Muscle of leg (tissue), 11 donors: ENCODE measurements around the gene SWAP70. TPM values are rescaled to one million over a fixed set of nuclear protein-coding genes. Genes with fewer than 3 reads are reported as not detected.

ENCODE experiments used
- DNase-seq: peaks from one replicate; pipeline ENCODE4 v3.0.0; 2013
- H3K27ac ChIP-seq: one replicate; pipeline ENCODE4 v1.5.1; 2013; ENCODE audit warnings: mild to moderate bottlenecking, low read length, control low read depth
- H3K27me3 ChIP-seq: one replicate; pipeline ENCODE4 v1.6.1; 2013; ENCODE audit warnings: low read length; ENCODE audit not compliant: control insufficient read depth, insufficient read depth
- H3K36me3 ChIP-seq: one replicate; pipeline ENCODE4 v1.6.1; 2013; ENCODE audit warnings: low read length; ENCODE audit not compliant: control insufficient read depth, insufficient read depth
- H3K4me1 ChIP-seq: one replicate; pipeline ENCODE4 v1.6.1; 2013; ENCODE audit warnings: low read length; ENCODE audit not compliant: control insufficient read depth, insufficient read depth
- H3K4me3 ChIP-seq: one replicate; pipeline ENCODE4 v1.5.1; 2013; ENCODE audit warnings: low read length, control low read depth
- H3K9me3 ChIP-seq: replicated peaks from 2 replicates; pipeline ENCODE4 v1.6.1; 2013; ENCODE audit warnings: low read depth, low read length; ENCODE audit not compliant: control insufficient read depth
- WGBS: methylation state at CpG from one replicate; pipeline ENCODE4 v1.1.5; 2013; ENCODE audit warnings: missing lambda C conversion rate; ENCODE audit not compliant: insufficient coverage; 5-methylcytosine and 5-hydroxymethylcytosine counted together
- polyA plus RNA-seq, 8 donors: library from polyadenylated mRNA; unstranded; fragments of 120-200 nt; gene quantifications; one replicate each; pipeline versions ENCODE4 v1.2.1 to v1.2.3, GENCODE V29; 2013; ENCODE audit warnings: inconsistent platforms in 1 of 8, low replicate concordance in 1 of 8; ENCODE audit not compliant: insufficient read length in 8 of 8, insufficient read depth in 1 of 8
- total RNA-seq: library from RNA; stranded (reverse); fragments of 120-200 nt; gene quantifications from one replicate; pipeline ENCODE4 v1.2.4, GENCODE V29; 2013

Gene SWAP70
- total and polyA plus RNA-seq, 9 donors = 9.1 to 18.5 (median 12.4) TPM

GRCh38 chr11:9731256-9731655 is 67.4 kb downstream of the SWAP70 start:
- Histone ChIP-seq H3K36me3 (peaks cover 11% of the 10 kb centered on the region), H3K27ac (no peak overlapping the region)

GRCh38 chr11:9732453-9732852 is 68.6 kb downstream of the SWAP70 start:
- H3K36me3 ChIP-seq = peaks cover 12% of the 10 kb centered on the region
- WGBS = 91% methylated on average over 8 of the region's 11 CpGs
- no peaks in the 10 kb centered on the region for H3K4me1 ChIP-seq
- no peak for DNase-seq
- H3K9me3 ChIP-seq = peaks cover 5% of the 10 kb centered on the region
- no peaks in the 10 kb centered on the region for H3K27me3 ChIP-seq
- H3K4me3 ChIP-seq = no peak overlapping the region
- no peak overlapping the region for H3K27ac ChIP-seq

More at GRCh38 chr11:9731256-9731655, 67.4 kb downstream of the SWAP70 start:
- Histone ChIP-seq H3K27me3 (no peaks in the 10 kb centered on the region), H3K4me1 (no peaks in the 10 kb centered on the region), H3K4me3 (no peak overlapping the region), H3K9me3 (peaks cover 4% of the 10 kb centered on the region)
- DNase-seq = no peak
- 67% methylated on average over 1 of the region's 1 CpG for WGBS

DNA sequence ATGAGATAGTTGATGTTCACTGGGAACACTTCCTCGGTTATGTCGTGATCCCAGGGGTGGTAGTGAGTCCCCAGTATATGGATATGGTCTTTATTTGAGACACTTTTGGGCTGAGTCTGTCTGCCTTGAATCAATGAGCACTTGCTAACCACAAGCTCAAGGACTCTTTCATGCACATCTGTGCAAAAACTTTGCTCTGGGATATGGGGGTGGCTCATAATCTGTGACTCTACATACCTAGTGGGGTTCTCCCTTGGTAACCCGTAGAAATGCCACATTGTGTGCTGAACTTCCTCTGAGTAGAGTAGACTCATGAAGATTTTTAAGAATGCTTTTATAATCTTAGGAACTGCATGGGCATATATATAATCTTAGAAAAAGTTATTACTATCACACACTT is 69.3 kb downstream of the SWAP70 start:
- Histone ChIP-seq H3K4me3 (no peak overlapping the region), H3K9me3 (peaks cover 5% of the 10 kb centered on the region), H3K36me3 (peaks cover 14% of the 10 kb centered on the region), H3K27me3 (no peaks in the 10 kb centered on the region), H3K27ac (no peak overlapping the region), H3K4me1 (peaks cover 1% of the 10 kb centered on the region)
- DNase-seq = no peak
- WGBS = no CpG with 5 or more reads among the region's 3 CpGs

GRCh38 chr11:9735236-9735635 is 71.4 kb downstream of the SWAP70 start:
- Histone ChIP-seq H3K4me1 (peaks cover 2% of the 10 kb centered on the region), H3K4me3 (no peak overlapping the region), H3K9me3 (peaks cover 5% of the 10 kb centered on the region), H3K36me3 (peaks cover 18% of the 10 kb centered on the region), H3K27ac (no peak overlapping the region), H3K27me3 (no peaks in the 10 kb centered on the region)
- 94% methylated on average over 2 of the region's 3 CpGs for WGBS
- DNase-seq = no peak

GRCh38 chr11:9735919-9736318 is 72.0 kb downstream of the SWAP70 start:
- DNase-seq = no peak
- no peak overlapping the region for H3K4me3 ChIP-seq
- no CpG with 5 or more reads among the region's 2 CpGs for WGBS
- H3K4me1 ChIP-seq = peaks cover 2% of the 10 kb centered on the region
- H3K27me3 ChIP-seq = no peaks in the 10 kb centered on the region
- H3K27ac ChIP-seq = no peak overlapping the region
- H3K36me3 ChIP-seq = peaks cover 25% of the 10 kb centered on the region
- H3K9me3 ChIP-seq = peaks cover 5% of the 10 kb centered on the region

- peaks cover 5% of the 10 kb centered on the region for H3K9me3 ChIP-seq
- H3K4me3 ChIP-seq = no peak overlapping the region
- no peak overlapping the region for H3K27ac ChIP-seq
- H3K27me3 ChIP-seq = no peaks in the 10 kb centered on the region
- H3K36me3 ChIP-seq = peaks cover 25% of the 10 kb centered on the region
- DNase-seq = no peak
- H3K4me1 ChIP-seq = peaks cover 2% of the 10 kb centered on the region
- 92% methylated on average over 1 of the region's 2 CpGs for WGBS
Measured at GRCh38 chr11:9736365-9736764, 72.5 kb downstream of the SWAP70 start.

DNA sequence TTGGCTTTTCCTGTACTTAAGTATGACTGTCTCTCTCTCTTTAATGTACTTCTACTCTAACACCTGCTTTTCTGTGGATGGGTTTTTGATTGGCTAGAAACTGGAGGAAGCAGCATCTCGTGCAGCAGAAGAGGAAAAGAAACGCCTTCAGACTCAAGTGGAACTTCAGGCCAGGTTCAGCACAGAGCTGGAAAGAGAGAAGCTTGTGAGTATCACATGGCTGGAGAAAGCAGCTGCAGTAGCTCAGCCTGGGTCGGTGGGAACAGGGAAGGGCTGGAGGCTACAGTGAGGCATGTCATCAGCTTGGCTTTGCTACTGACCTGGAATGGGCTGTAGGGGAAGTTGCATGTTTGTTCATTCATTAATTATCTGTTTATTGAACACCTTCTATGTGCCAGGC is 74.2 kb downstream of the SWAP70 start:
- Histone ChIP-seq H3K36me3 (peaks cover 24% of the 10 kb centered on the region), H3K27ac (peak overlapping the region; percentile 45), H3K27me3 (no peaks in the 10 kb centered on the region), H3K4me3 (no peak overlapping the region), H3K4me1 (peaks cover 2% of the 10 kb centered on the region), H3K9me3 (peaks cover 5% of the 10 kb centered on the region)
- peak; percentile 84 for DNase-seq
- 35% methylated on average over 3 of the region's 3 CpGs for WGBS

DNA sequence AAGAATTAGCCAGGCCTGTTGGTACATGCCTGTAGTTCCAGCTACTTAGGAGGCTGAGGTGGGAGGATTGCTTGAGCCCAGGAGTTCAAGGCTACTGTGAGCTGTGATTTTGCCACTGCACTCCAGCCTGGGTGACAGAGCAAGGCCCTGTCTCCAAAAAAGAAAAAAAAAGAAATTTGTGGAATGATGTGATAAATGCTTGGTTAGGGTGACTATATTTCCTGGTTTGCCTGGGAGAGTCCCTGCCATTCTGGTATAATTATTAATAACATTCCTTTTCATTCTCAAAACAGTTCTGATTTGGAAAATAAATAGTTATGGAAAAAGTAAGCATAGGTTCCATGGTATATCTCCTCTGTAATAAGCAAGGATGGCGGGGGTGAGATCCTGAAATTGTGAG is 74.8 kb downstream of the SWAP70 start:
- no peak for DNase-seq
- peaks cover 23% of the 10 kb centered on the region for H3K36me3 ChIP-seq
- peak overlapping the region; percentile 13 for H3K27ac ChIP-seq

DNA sequence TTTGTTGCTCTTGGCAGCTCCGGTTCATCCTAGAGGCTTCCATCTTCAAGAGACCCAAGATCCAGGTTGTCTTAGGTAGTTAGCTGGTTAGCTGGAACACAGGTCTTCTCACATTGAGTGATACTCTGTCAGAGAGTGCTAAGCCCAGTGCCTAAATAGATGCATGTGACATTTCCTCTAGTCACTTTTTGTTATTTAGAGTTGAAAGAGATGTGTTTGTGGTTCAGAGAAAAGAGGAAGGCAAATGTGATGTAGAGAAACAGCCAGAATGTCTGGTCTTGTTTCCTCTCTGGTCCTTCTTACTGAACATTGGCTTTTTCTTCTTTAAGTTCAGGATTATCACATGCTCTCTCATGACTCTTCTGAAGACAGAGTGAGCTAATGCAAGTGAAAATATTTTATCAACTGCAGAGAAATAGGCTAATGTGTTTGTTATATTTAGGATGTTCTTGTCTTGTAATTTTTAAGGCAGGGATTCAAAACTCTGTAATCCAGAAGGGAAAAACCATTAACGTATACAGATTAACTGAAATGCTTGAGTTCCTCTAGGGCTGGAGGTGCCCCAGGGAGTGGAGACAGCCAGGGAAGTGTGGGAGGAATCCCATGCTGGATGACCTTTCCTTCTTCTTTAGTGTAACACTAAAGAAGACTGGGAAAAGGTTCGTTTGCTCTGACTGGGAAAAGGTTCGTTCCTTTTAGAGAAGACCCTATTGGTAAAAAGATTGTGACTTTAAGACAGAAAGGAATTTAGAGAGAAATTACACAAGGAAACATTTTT is 75.4 kb downstream of the SWAP70 start:
- WGBS = 80% methylated on average over 3 of the region's 4 CpGs
- no peak overlapping the region for H3K4me3 ChIP-seq

More for the DNA sequence above, 74.8 kb downstream of the SWAP70 start:
- WGBS = 100% methylated on average over 1 of the region's 1 CpG
- Histone ChIP-seq H3K4me1 (peaks cover 2% of the 10 kb centered on the region), H3K4me3 (no peak overlapping the region), H3K27me3 (no peaks in the 10 kb centered on the region), H3K9me3 (peaks cover 5% of the 10 kb centered on the region)

DNA sequence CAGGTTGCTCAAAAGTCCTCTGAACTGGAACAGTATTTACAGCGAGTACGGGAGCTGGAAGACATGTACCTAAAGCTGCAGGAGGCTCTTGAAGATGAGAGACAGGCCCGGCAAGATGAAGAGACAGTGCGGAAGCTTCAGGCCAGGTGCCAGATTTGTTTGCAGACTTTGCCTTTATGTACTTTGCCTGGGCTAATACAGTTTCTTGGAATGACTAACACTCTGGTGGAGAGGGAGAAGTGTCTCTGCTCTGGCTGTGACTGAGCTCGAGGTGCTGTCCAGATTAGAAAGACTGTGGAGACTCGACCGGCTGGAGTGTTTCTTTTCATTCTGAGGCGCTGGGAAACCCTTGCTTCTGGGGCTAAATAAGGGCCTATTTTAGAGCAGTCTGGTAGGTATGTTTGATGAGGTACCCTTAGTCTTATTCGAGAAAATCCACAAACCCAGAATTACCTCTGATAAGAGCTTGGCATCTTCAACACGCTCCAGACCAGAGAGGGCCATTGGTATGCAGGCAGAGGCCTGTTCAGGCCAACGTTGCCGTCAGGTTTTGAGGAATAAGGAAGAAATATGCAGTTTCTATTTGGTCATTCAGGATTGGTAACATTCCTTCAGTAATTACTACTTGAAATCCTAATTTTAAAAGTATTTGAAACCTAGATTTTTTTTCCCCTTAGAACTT is 76.5 kb downstream of the SWAP70 start:
- DNase-seq = no peak
- Histone ChIP-seq H3K9me3 (peaks cover 5% of the 10 kb centered on the region), H3K36me3 (peaks cover 23% of the 10 kb centered on the region), H3K27me3 (no peaks in the 10 kb centered on the region), H3K4me1 (peaks cover 2% of the 10 kb centered on the region), H3K27ac (no peak overlapping the region), H3K4me3 (no peak overlapping the region)
- WGBS = 78% methylated on average over 7 of the region's 12 CpGs

More for the DNA sequence above, 75.4 kb downstream of the SWAP70 start:
- DNase-seq = no peak
- Histone ChIP-seq H3K9me3 (peaks cover 5% of the 10 kb centered on the region), H3K27me3 (no peaks in the 10 kb centered on the region), H3K27ac (peak overlapping the region; percentile 35), H3K36me3 (peaks cover 23% of the 10 kb centered on the region), H3K4me1 (peaks cover 2% of the 10 kb centered on the region)
